HepG2 (cell line): ENCODE results near the gene RDH12. TPM values are rescaled to one million over a fixed set of nuclear protein-coding genes. Genes with fewer than 3 reads are reported as not detected.

Source experiments
- ARID5B ChIP-seq: IDR thresholded peaks from 2 replicates; pipeline ENCODE4 v1.4.0; 2020; ENCODE audit warnings: mild to moderate bottlenecking, missing genetic modification reagents
- GATAD2A ChIP-seq: IDR thresholded peaks from 2 replicates; pipeline ENCODE4 v1.6.1; 2016
- TERF1 ChIP-seq: sonication (generic); formaldehyde crosslinking; IDR thresholded peaks from 2 replicates; pipeline ENCODE4 v1.8.0; 2022; ENCODE audit warnings: mild to moderate bottlenecking, missing genetic modification reagents, moderate library complexity
- ZBTB21 ChIP-seq: sonication (generic); formaldehyde crosslinking; IDR thresholded peaks from 2 replicates; pipeline ENCODE4 v1.4.0; 2020; ENCODE audit warnings: missing genetic modification reagents
- ZBTB33 ChIP-seq: sonication (generic); formaldehyde crosslinking; IDR thresholded peaks from 2 replicates; pipeline ENCODE4 v1.4.0; 2020; ENCODE audit warnings: missing genetic modification reagents
- ZFP91 ChIP-seq: sonication (generic); formaldehyde crosslinking; IDR thresholded peaks from 2 replicates; pipeline ENCODE4 v1.9.0; 2022; ENCODE audit warnings: missing genetic modification reagents, mild to moderate bottlenecking, borderline replicate concordance
- ZMYM2 ChIP-seq: sonication (generic); formaldehyde crosslinking; IDR thresholded peaks from 2 replicates; pipeline ENCODE4 v1.8.0; 2022; ENCODE audit warnings: mild to moderate bottlenecking, missing genetic modification reagents
- ZNF281 ChIP-seq: sonication (generic); formaldehyde crosslinking; IDR thresholded peaks from 2 replicates; pipeline ENCODE4 v1.4.0; 2020; ENCODE audit warnings: missing genetic modification reagents, borderline replicate concordance
- ZNF3 ChIP-seq: IDR thresholded peaks from 2 replicates; pipeline ENCODE4 v1.7.0; 2017; ENCODE audit warnings: inconsistent platforms
- ZNF777 ChIP-seq: sonication (generic); formaldehyde crosslinking; IDR thresholded peaks from 2 replicates; pipeline ENCODE4 v1.4.0; 2020; ENCODE audit warnings: missing genetic modification reagents
- ZNF780A ChIP-seq: sonication (generic); formaldehyde crosslinking; IDR thresholded peaks from 2 replicates; pipeline ENCODE4 v1.8.0; 2022; ENCODE audit warnings: mild to moderate bottlenecking, missing genetic modification reagents, moderate library complexity
- ZNF839 ChIP-seq: sonication (generic); formaldehyde crosslinking; IDR thresholded peaks from 2 replicates; pipeline ENCODE4 v1.4.0; 2020; ENCODE audit warnings: missing genetic modification reagents, mild to moderate bottlenecking, borderline replicate concordance
- polyA plus RNA-seq, 8 experiments: library from polyadenylated mRNA; depleted of rRNA in 3 of 8; stranded (reverse) in 7 of 8; unstranded in 1 of 8; fragments of >200 nt; fragmentation: Illumina TruSeq in 4 of 8; extraction: Trizol in 4 of 8; gene quantifications; 2 replicates each; pipeline versions ENCODE4 v1.2.1 to v1.2.3, GENCODE V29; 2011 to 2016; ENCODE audit warnings: low read depth in 4 of 8, missing spikeins in 1 of 8, mixed read lengths in 1 of 8; ENCODE audit not compliant: insufficient read depth in 1 of 8
- total RNA-seq, 5 experiments: library from RNA; depleted of rRNA; stranded (reverse); fragments of >200 nt; fragmentation: Illumina TruSeq; extraction: Trizol; gene quantifications; 2 replicates each; pipeline ENCODE4 v1.2.3, GENCODE V29; 2016; ENCODE audit warnings: low read depth in 1 of 5

Gene RDH12
- total and polyA plus RNA-seq, 2 of the 13 experiments (the other 11 are each of a cell fraction or from before 2014, with no cell fraction given): 1.6 to 2.1 TPM

- peak; percentile 85; the same call in 1 of the 2 replicates for TF ChIP-seq ZFP91 (CRISPR knock-in tag)
- TF ChIP-seq ZBTB33 (CRISPR knock-in tag): no peak; the same call in 1 of the 2 replicates
- no peak for TF ChIP-seq ZNF780A
- no peak for TF ChIP-seq ZBTB21
- TF ChIP-seq GATAD2A (CRISPR knock-in tag): no peak
- TF ChIP-seq ARID5B: peak; percentile 21; the same call in 1 of the 2 replicates
- TF ChIP-seq ZNF777 (CRISPR knock-in tag): peak; percentile 81
- TF ChIP-seq ZNF281 (CRISPR knock-in tag): no peak
- no peak; the same call in 1 of the 2 replicates for TF ChIP-seq ZNF839 (CRISPR knock-in tag)
- no peak for TF ChIP-seq TERF1 (CRISPR knock-in tag)
- TF ChIP-seq ZMYM2 (CRISPR knock-in tag): no peak
- TF ChIP-seq ZNF3 (CRISPR knock-in tag): no peak
Measured at GRCh38 chr14:67674480-67675218, 27.0 kb upstream of the RDH12 start, which contains the start of gene VTI1B (continued).
